Rectal smooth muscle tissue (tissue), 1 donor: Measurements from ENCODE around the gene NTM.

Experiments used
- H3K27ac ChIP-seq: one replicate; pipeline ENCODE4 v1.7.0; 2013; ENCODE audit warnings: low read depth, low read length, inconsistent platforms
- H3K27me3 ChIP-seq: one replicate; pipeline ENCODE4 v1.7.0; 2013; ENCODE audit warnings: low read length; ENCODE audit not compliant: control insufficient read depth, insufficient read depth
- H3K36me3 ChIP-seq: one replicate; pipeline ENCODE4 v1.7.0; 2013; ENCODE audit warnings: low read length; ENCODE audit not compliant: control insufficient read depth, insufficient read depth
- H3K4me1 ChIP-seq: one replicate; pipeline ENCODE4 v1.7.0; 2013; ENCODE audit warnings: low read length; ENCODE audit not compliant: control insufficient read depth, insufficient read depth
- H3K4me3 ChIP-seq: one replicate; pipeline ENCODE4 v1.7.0; 2013; ENCODE audit warnings: low read length
- H3K9ac ChIP-seq: one replicate; pipeline ENCODE4 v1.7.0; 2013; ENCODE audit warnings: low read length

The NTM gene

GRCh38 chr11:131499199-131499598, 128.8 kb downstream of the NTM start:
- H3K27me3 ChIP-seq: no peaks in the 10 kb centered on the region
- no peaks in the 10 kb centered on the region for H3K36me3 ChIP-seq
- H3K27ac ChIP-seq: no peak overlapping the region
- H3K9ac ChIP-seq: no peak overlapping the region
- H3K4me3 ChIP-seq: no peak overlapping the region
- H3K4me1 ChIP-seq: peaks cover 2% of the 10 kb centered on the region

DNA sequence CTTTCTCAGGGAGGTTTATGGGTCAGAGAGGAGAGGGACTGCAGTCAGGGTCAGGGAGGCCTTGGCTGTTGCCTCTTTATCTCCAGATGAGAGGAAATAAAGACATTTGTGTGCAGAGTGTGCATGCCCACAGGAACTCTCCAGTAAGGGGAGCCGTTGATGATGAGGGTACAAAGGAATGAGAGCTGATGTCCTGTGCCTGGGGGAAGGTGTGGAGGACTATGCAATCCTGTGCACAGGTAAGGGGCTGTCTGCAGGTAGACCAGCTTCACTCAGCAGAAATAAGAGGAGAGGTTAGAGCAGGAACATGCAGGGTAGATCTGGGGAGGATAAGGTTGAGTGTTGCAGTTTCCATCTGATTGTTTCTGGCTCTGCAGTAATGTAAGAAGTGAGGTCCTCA, 132.6 kb downstream of the NTM start:
- H3K9ac ChIP-seq: no peak overlapping the region
- no peaks in the 10 kb centered on the region for H3K27me3 ChIP-seq
- H3K27ac ChIP-seq: no peak overlapping the region
- H3K4me3 ChIP-seq: no peak overlapping the region
- no peaks in the 10 kb centered on the region for H3K4me1 ChIP-seq
- no peaks in the 10 kb centered on the region for H3K36me3 ChIP-seq

- H3K4me1 ChIP-seq: no peaks in the 10 kb centered on the region
- no peak overlapping the region for H3K27ac ChIP-seq
- no peaks in the 10 kb centered on the region for H3K27me3 ChIP-seq
- no peak overlapping the region for H3K9ac ChIP-seq
- no peak overlapping the region for H3K4me3 ChIP-seq
- no peaks in the 10 kb centered on the region for H3K36me3 ChIP-seq
Observed at GRCh38 chr11:131504199-131504949, 134.0 kb downstream of the NTM start.

DNA sequence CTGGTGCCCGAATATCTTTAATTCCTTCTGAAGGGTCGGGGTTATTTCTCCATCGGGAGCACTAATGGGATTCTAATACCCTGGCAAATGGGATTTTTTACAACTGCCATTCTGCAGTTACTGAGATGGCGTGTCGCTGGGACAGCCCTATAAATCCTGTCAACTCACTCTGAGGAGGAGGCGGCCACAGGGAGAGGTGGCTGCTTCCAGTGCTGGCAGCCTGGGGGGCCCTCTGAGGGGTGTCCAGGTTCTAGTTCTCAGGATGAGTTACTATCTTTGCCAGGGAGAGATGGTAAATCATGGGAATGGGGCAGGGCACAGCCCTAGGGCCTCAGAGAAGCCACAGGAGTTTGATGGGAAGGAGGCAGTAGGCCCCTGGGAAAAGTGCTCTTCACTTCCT, 135.9 kb downstream of the NTM start:
- no peaks in the 10 kb centered on the region for H3K36me3 ChIP-seq

GRCh38 chr11:131510662-131511061, 140.2 kb downstream of the NTM start:
- Histone ChIP-seq H3K27ac (no peak overlapping the region), H3K4me1 (no peaks in the 10 kb centered on the region), H3K4me3 (no peak overlapping the region), H3K27me3 (no peaks in the 10 kb centered on the region), H3K9ac (no peak overlapping the region), H3K36me3 (no peaks in the 10 kb centered on the region)

More for the DNA sequence above, 135.9 kb downstream of the NTM start:
- Histone ChIP-seq H3K9ac (no peak overlapping the region), H3K4me1 (no peaks in the 10 kb centered on the region), H3K4me3 (no peak overlapping the region), H3K27ac (no peak overlapping the region), H3K27me3 (no peaks in the 10 kb centered on the region)

DNA sequence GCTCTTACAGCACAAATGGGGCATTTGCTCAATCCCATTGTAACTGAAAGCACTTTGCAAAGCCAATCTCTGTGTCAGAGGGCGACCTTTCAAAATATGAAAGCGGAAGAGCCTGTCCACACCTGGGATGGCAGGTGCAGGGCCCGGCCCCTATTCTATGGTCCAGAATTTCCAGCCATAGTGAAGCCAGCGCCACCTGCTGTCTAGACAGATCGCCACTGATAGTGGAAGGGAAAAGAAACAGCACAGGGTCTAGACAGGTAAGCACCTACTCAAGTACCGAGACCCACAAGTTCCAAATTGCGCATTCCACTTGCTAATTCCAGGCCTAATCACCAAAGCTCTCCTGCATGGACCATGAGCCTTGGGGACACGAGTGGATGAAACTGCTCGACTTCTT, 141.4 kb downstream of the NTM start:
- no peaks in the 10 kb centered on the region for H3K4me1 ChIP-seq
- no peak overlapping the region for H3K27ac ChIP-seq
- no peaks in the 10 kb centered on the region for H3K27me3 ChIP-seq
- H3K36me3 ChIP-seq: no peaks in the 10 kb centered on the region
- H3K9ac ChIP-seq: no peak overlapping the region
- H3K4me3 ChIP-seq: no peak overlapping the region

DNA sequence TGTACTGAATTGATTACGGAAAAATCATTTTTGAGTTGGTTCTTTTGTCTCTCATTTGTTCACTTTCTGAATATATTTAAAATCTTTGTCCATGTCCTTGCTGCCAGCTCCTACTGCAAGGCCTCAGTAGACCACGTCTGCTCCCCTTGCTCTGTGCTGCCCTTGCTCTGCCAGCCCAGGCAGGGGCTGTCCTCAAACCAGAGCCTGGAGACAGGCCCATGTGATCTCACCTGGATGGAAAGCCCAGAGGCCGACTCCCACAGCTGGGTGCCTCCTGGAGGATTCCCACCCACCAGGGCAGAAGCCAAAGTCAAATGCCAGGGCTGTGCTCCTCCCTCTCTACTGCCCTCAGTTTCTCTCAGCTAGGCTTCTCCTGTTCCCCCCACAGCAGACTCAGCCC, 141.8 kb downstream of the NTM start:
- H3K36me3 ChIP-seq: no peaks in the 10 kb centered on the region
- H3K4me3 ChIP-seq: no peak overlapping the region
- H3K27ac ChIP-seq: no peak overlapping the region
- no peaks in the 10 kb centered on the region for H3K4me1 ChIP-seq
- H3K9ac ChIP-seq: no peak overlapping the region
- H3K27me3 ChIP-seq: no peaks in the 10 kb centered on the region

GRCh38 chr11:131514062-131514461, 143.6 kb downstream of the NTM start:
- Histone ChIP-seq H3K4me3 (no peak overlapping the region), H3K27ac (no peak overlapping the region), H3K27me3 (no peaks in the 10 kb centered on the region), H3K9ac (no peak overlapping the region), H3K36me3 (no peaks in the 10 kb centered on the region), H3K4me1 (no peaks in the 10 kb centered on the region)

- no peak overlapping the region for H3K4me3 ChIP-seq
- no peak overlapping the region for H3K27ac ChIP-seq
- H3K27me3 ChIP-seq: no peaks in the 10 kb centered on the region
- no peaks in the 10 kb centered on the region for H3K4me1 ChIP-seq
- no peaks in the 10 kb centered on the region for H3K36me3 ChIP-seq
- H3K9ac ChIP-seq: no peak overlapping the region
Observed at GRCh38 chr11:131518305-131518838, 148.0 kb downstream of the NTM start.

DNA sequence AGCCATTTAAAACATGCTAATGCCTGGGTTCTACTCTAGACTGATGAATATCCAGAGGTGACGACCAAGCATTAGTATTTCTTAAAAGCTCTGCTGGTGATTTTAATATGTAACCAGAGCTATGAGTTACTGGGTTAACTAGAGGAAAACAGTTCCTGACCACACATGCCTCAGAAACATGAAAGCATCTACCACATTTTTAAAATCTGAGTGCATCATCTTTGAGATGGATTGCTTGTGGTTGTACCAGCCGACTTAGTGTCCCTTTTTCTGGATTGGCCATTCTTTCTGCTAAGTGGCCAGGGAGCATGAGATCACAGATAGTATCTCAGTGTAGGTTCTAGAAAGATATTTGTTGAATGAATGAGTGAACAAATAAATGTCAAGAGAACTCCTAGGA, 152.4 kb downstream of the NTM start:
- no peak overlapping the region for H3K9ac ChIP-seq

DNA sequence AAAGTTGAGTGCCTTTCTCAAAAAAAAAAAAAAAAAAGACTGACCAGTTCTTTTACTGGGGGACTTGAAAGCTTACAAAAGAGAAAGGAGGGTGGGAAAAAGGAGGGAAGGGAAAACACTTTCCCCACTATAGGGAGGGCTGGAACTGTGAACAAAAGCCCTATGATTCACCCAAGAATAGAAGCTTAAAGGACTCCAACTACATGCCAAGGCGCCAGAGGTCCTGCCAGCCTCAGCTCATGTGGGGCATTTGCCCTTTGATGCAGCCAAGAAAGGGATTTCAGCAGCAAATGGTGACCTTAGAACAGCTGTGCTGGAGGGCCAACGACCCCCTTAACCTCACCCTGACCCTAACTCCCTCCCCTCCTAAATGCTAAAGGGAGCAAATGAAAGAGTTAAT, 160.0 kb downstream of the NTM start:
- H3K9ac ChIP-seq: no peak overlapping the region
- H3K27ac ChIP-seq: no peak overlapping the region
- H3K27me3 ChIP-seq: no peaks in the 10 kb centered on the region

More for the DNA sequence above, 152.4 kb downstream of the NTM start:
- Histone ChIP-seq H3K4me1 (no peaks in the 10 kb centered on the region), H3K36me3 (no peaks in the 10 kb centered on the region), H3K4me3 (no peak overlapping the region), H3K27me3 (no peaks in the 10 kb centered on the region), H3K27ac (no peak overlapping the region)

GRCh38 chr11:131533149-131533548, 162.7 kb downstream of the NTM start:
- Histone ChIP-seq H3K4me3 (no peak overlapping the region), H3K36me3 (no peaks in the 10 kb centered on the region), H3K4me1 (peaks cover 3% of the 10 kb centered on the region), H3K27me3 (no peaks in the 10 kb centered on the region), H3K27ac (no peak overlapping the region), H3K9ac (no peak overlapping the region)

More for the DNA sequence above, 160.0 kb downstream of the NTM start:
- no peak overlapping the region for H3K4me3 ChIP-seq
- no peaks in the 10 kb centered on the region for H3K4me1 ChIP-seq
- no peaks in the 10 kb centered on the region for H3K36me3 ChIP-seq

DNA sequence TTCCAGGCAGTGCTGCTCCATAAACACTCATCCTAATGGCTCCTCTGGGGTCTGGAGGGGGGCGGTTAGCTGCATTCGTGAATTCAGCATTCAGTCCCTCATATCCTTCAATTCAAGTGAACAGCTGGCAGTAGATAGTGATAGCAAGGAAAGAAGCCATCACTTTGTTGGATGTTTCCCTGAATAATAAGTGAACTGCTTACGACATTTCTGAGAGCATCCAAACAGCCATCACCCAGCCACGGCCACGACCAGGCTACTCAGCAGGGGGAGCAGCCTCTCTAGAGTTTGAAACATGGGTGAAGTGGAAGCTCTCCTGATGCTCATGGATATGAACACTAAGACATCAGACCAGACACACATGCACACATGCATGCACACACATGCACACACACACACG, 163.6 kb downstream of the NTM start:
- H3K4me1 ChIP-seq: peaks cover 3% of the 10 kb centered on the region
- no peaks in the 10 kb centered on the region for H3K27me3 ChIP-seq
- no peaks in the 10 kb centered on the region for H3K36me3 ChIP-seq
- H3K27ac ChIP-seq: no peak overlapping the region
- H3K4me3 ChIP-seq: no peak overlapping the region
- H3K9ac ChIP-seq: no peak overlapping the region
